ENCODE results near the gene ZSCAN29. TPM values are rescaled to one million over a fixed set of nuclear protein-coding genes. Genes with fewer than 3 reads are reported as not detected.
"Not testable (repeated sequence)": the region's sequence is repeated elsewhere in the genome, so short reads cannot be mapped to it uniquely, and the experiment has no call there.

ZSCAN29 gene
- 42.2 and 48.7 TPM in 2 replicates for total RNA-seq (2014; rRNA removed; shearing (Covaris generic))

GRCh38 chr15:43370975-43371974 is at the start of gene ZSCAN29, which contains the start of gene TUBGCP4:
Gene ZSCAN29 (minus strand): TSS chr15:43371043. CDS start chr15:43369913, 1,130 bp downstream.
Gene TUBGCP4 (plus strand): TSS chr15:43371101. CDS start chr15:43371355, 254 bp downstream.
- DNase-seq (ENCODE audit: low spot score): peak; percentile 91

- DNase-seq (ENCODE audit: low spot score): no peak
These were observed 49.6 kb upstream of the ZSCAN29 start for GRCh38 chr15:43420435-43420834.

- no peak for DNase-seq (ENCODE audit: low spot score)
These were observed 43.4 kb upstream of the ZSCAN29 start for GRCh38 chr15:43414196-43414595.

GRCh38 chr15:43412096-43412495 is 41.3 kb upstream of the ZSCAN29 start:
- DNase-seq (ENCODE audit: low spot score): no peak

GRCh38 chr15:43410572-43411214 is 39.9 kb upstream of the ZSCAN29 start:
- DNase-seq (ENCODE audit: low spot score): no peak

- DNase-seq (ENCODE audit: low spot score): no peak
These were observed 37.9 kb upstream of the ZSCAN29 start for GRCh38 chr15:43408789-43409188.

- DNase-seq (ENCODE audit: low spot score): no peak
These were observed 36.0 kb upstream of the ZSCAN29 start for GRCh38 chr15:43406808-43407207.

- DNase-seq (ENCODE audit: low spot score): no peak
These were observed 35.3 kb upstream of the ZSCAN29 start for GRCh38 chr15:43406189-43406588.

GRCh38 chr15:43404130-43404529 is 33.3 kb upstream of the ZSCAN29 start:
- no peak for DNase-seq (ENCODE audit: low spot score)

- no peak for DNase-seq (ENCODE audit: low spot score)
These were observed 32.8 kb upstream of the ZSCAN29 start for GRCh38 chr15:43403616-43404015.

- no peak for DNase-seq (ENCODE audit: low spot score)
These were observed 31.4 kb upstream of the ZSCAN29 start for GRCh38 chr15:43402255-43402654.

GRCh38 chr15:43393592-43393991 is 22.7 kb upstream of the ZSCAN29 start:
- DNase-seq (ENCODE audit: low spot score): not testable (repeated sequence)

- no peak for DNase-seq (ENCODE audit: low spot score)
These were observed 19.9 kb upstream of the ZSCAN29 start for GRCh38 chr15:43390723-43391122.

GRCh38 chr15:43383070-43383469 is 12.2 kb upstream of the ZSCAN29 start:
- DNase-seq (ENCODE audit: low spot score): no peak

GRCh38 chr15:43382310-43382709 is 11.5 kb upstream of the ZSCAN29 start:
- DNase-seq (ENCODE audit: low spot score): no peak

- DNase-seq (ENCODE audit: low spot score): no peak
These were observed 7.8 kb upstream of the ZSCAN29 start for GRCh38 chr15:43378601-43379000.

- peak; percentile 70 for DNase-seq (ENCODE audit: low spot score)
These were observed 5.3 kb upstream of the ZSCAN29 start for GRCh38 chr15:43376017-43376705.

GRCh38 chr15:43370310-43370974 is 401 bp downstream of the ZSCAN29 start:
- DNase-seq (ENCODE audit: low spot score): peak; percentile 40

GRCh38 chr15:43361313-43361903 is 9.4 kb downstream of the ZSCAN29 start:
- no peak for DNase-seq (ENCODE audit: low spot score)

- DNase-seq (ENCODE audit: low spot score): no peak
These were observed 10.0 kb downstream of the ZSCAN29 start for GRCh38 chr15:43360821-43361220.

Measured in HT-29 (cell line).